Activated naive CD4-positive, alpha-beta T cell treated with anti-CD3 and anti-CD28 coated beads, Interleukin-2, amount 50 U/mL, for 16 hours (primary cell): Measurements from ENCODE around the gene PUDP.
"Not testable (repeated sequence)": the region's sequence is repeated elsewhere in the genome, so short reads cannot be mapped to it uniquely, and the experiment has no call there.

ENCODE experiments used
- DNase-seq: peaks from one replicate; pipeline ENCODE4 v3.0.0-alpha.2; 2020

The PUDP gene

DNA sequence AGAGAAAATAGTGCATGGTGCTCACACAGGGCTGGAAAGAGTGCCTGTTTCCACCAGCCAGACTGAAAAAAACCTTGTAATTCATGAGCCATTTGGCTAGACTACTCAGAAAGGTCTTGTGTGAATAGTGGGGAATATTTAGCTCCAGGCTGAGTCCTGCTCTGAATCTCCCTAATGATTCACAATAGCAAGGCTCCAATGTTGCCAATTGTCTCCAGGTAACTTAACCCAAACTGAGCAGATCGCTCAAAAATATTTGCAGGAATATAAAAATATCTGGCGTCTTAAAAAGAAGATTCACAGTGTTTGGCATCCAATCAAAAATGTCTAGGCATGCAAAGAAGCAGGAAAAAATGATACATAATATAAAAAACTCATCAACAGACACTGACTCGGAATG lies 125.0 kb downstream of the PUDP start:
- DNase-seq: not testable (repeated sequence)

GRCh38 chrX:7021991-7022390 lies 126.0 kb downstream of the PUDP start:
- DNase-seq: no peak

DNA sequence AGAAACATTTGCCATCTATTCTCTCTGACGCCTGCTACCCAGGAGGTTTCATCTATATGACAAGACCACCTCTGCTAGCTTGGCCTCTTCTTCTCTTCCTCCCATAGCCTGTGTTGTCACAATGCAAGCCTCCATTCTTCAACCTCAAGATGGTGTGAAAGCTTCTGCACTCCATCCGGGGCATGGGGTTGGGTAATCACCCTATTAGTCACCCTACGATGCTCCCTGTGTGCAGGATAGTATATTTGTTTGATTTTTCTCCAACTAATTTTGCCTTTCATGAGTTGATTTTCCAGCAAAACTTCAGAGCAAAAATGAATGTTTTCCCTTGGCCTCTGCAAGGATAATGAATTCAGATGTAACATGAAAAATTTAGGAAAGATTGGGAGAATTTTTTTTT lies 128.4 kb downstream of the PUDP start:
- DNase-seq: no peak

DNA sequence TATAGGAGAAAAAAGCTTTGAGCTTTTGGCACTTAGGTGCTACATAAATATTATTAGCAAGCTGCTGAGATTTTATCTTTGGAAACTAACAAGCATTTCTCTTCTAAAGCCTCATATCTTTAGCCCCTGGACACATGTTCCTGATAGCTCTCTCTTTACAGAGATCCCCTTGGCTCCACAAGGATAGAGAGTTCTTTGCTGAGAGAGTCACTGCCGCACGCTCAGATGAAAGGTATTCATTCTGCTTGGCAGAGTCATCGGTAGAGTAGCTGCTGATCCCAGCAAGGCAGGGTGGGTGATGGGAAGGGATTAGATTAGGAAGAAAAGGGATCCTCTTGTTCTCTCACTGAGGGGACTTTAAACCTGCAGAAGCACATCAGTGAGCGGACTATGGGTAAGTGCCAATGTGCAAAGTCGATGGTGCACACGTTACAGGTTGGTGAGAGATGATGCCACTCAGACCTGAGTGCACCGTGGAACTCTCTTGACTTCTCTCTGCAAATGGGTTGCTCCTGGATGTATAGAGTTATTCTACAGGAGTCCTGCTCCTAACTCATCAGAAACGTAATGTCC lies 135.6 kb downstream of the PUDP start:
- not testable (repeated sequence) for DNase-seq

DNA sequence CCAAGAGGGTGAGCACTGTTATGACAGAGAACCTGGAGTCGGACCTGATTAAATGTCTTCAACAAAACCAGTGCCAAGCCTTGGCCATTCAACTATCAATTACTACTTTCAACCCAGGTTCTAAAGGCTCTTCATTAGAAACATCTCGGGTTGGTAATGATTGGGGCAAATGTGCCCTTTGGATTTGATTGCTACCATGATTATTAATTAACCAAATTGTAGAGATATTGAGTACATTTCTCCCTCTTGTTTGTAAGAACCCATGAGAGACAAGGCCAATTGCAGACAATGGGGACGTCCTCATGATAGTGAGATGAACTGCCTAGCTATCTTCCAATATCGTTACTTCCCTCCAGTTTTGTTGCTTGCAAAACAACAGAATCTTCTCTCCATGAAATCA lies 137.1 kb downstream of the PUDP start:
- not testable (repeated sequence) for DNase-seq

GRCh38 chrX:7007328-7007727 lies 140.6 kb downstream of the PUDP start:
- not testable (repeated sequence) for DNase-seq
